GM21423 (cell line): ENCODE data around the gene FBXO17.

Experiments
- ATAC-seq: cut with Tn5 transposase; IDR thresholded peaks from one replicate; pipeline ENCODE4 v1.9.1; 2021; ENCODE audit warnings: mild to moderate bottlenecking, moderate library complexity; ENCODE audit not compliant: unreplicated experiment

FBXO17 gene

GRCh38 chr19:38918526-38918925, 57.0 kb downstream of the FBXO17 start:
- ATAC-seq = no peak

GRCh38 chr19:38917921-38918491, 57.5 kb downstream of the FBXO17 start:
- no peak for ATAC-seq

- no peak for ATAC-seq
Measured at GRCh38 chr19:38917516-38917915, 58.0 kb downstream of the FBXO17 start.

GRCh38 chr19:38915329-38916321, 59.9 kb downstream of the FBXO17 start:
- ATAC-seq = no peak

GRCh38 chr19:38913958-38914357, 61.6 kb downstream of the FBXO17 start:
- ATAC-seq = no peak

GRCh38 chr19:38912600-38913514, 62.7 kb downstream of the FBXO17 start:
- no peak for ATAC-seq

- no peak for ATAC-seq
Measured at GRCh38 chr19:38911388-38912001, 64.0 kb downstream of the FBXO17 start.

GRCh38 chr19:38910488-38910887, 65.1 kb downstream of the FBXO17 start:
- ATAC-seq = no peak

GRCh38 chr19:38908911-38909310, 66.6 kb downstream of the FBXO17 start:
- ATAC-seq = no peak

GRCh38 chr19:38907670-38908069, 67.9 kb downstream of the FBXO17 start:
- no peak for ATAC-seq

GRCh38 chr19:38907227-38907626, 68.3 kb downstream of the FBXO17 start:
- no peak for ATAC-seq

- no peak for ATAC-seq
Measured at GRCh38 chr19:38905620-38906019, 69.9 kb downstream of the FBXO17 start.

GRCh38 chr19:38904581-38905539, 70.7 kb downstream of the FBXO17 start:
- no peak for ATAC-seq

GRCh38 chr19:38901683-38902082, 73.9 kb downstream of the FBXO17 start:
- no peak for ATAC-seq

GRCh38 chr19:38900743-38901190, 74.8 kb downstream of the FBXO17 start:
- no peak for ATAC-seq

- no peak for ATAC-seq
Measured at GRCh38 chr19:38900202-38900629, 75.3 kb downstream of the FBXO17 start.

GRCh38 chr19:38899447-38900201, 75.9 kb downstream of the FBXO17 start, which contains the start of the genes NFKBIB and SIRT2:
Gene NFKBIB, plus strand, starts transcription at chr19:38899969. Its CDS starts 64 bp downstream, at chr19:38900033.
Gene SIRT2, minus strand, starts transcription at chr19:38899618. Its CDS starts 97 bp downstream, at chr19:38899521.
- ATAC-seq = peak; percentile 91

GRCh38 chr19:38898788-38899446, 76.6 kb downstream of the FBXO17 start:
- ATAC-seq = no peak
